HG02678 (cell line): ENCODE data around the gene SHISA9.

ENCODE experiments used
- ATAC-seq: cut with Tn5 transposase; IDR thresholded peaks from one replicate; pipeline ENCODE4 v1.9.1; 2021; ENCODE audit warnings: mild to moderate bottlenecking, moderate library complexity; ENCODE audit not compliant: unreplicated experiment

Gene SHISA9

GRCh38 chr16:13109171-13109570, 207.8 kb downstream of the SHISA9 start:
- ATAC-seq = no peak

- ATAC-seq = no peak
Observed at GRCh38 chr16:13110124-13110796, 208.9 kb downstream of the SHISA9 start.

- ATAC-seq = no peak
Observed at GRCh38 chr16:13111747-13112146, 210.3 kb downstream of the SHISA9 start.

- ATAC-seq = no peak
Observed at GRCh38 chr16:13113741-13114140, 212.3 kb downstream of the SHISA9 start.

GRCh38 chr16:13118091-13118490, 216.7 kb downstream of the SHISA9 start:
- no peak for ATAC-seq

- no peak for ATAC-seq
Observed at GRCh38 chr16:13120091-13120490, 218.7 kb downstream of the SHISA9 start.

GRCh38 chr16:13120557-13120956, 219.2 kb downstream of the SHISA9 start:
- no peak for ATAC-seq

- ATAC-seq = no peak
Observed at GRCh38 chr16:13123991-13124390, 222.6 kb downstream of the SHISA9 start.

- no peak for ATAC-seq
Observed at GRCh38 chr16:13127144-13127543, 225.7 kb downstream of the SHISA9 start.

GRCh38 chr16:13130586-13130985, 229.2 kb downstream of the SHISA9 start:
- ATAC-seq = no peak

- ATAC-seq = no peak
Observed at GRCh38 chr16:13134836-13135235, 233.4 kb downstream of the SHISA9 start.

- ATAC-seq = no peak
Observed at GRCh38 chr16:13136901-13137300, 235.5 kb downstream of the SHISA9 start.

- no peak for ATAC-seq
Observed at GRCh38 chr16:13138528-13138927, 237.1 kb downstream of the SHISA9 start.

GRCh38 chr16:13139661-13140241, 238.4 kb downstream of the SHISA9 start:
- ATAC-seq = no peak

GRCh38 chr16:13143551-13143950, 242.2 kb downstream of the SHISA9 start:
- ATAC-seq = no peak

- ATAC-seq = no peak
Observed at GRCh38 chr16:13146829-13147228, 245.4 kb downstream of the SHISA9 start.

- ATAC-seq = no peak
Observed at GRCh38 chr16:13148294-13148693, 246.9 kb downstream of the SHISA9 start.

- no peak for ATAC-seq
Observed at GRCh38 chr16:13148836-13149235, 247.4 kb downstream of the SHISA9 start.

GRCh38 chr16:13150181-13150885, 248.9 kb downstream of the SHISA9 start:
- ATAC-seq = no peak

GRCh38 chr16:13153696-13154095, 252.3 kb downstream of the SHISA9 start:
- ATAC-seq = no peak

GRCh38 chr16:13154799-13155198, 253.4 kb downstream of the SHISA9 start:
- ATAC-seq = no peak

- ATAC-seq = no peak
Observed at GRCh38 chr16:13155377-13155776, 254.0 kb downstream of the SHISA9 start.
